ENCODE data around the gene EPHB2.

GRCh38 chr1:22796642-22797041 is 86.0 kb downstream of the EPHB2 start:
- no peak for TF ChIP-seq CTCF (IDR thresholded peaks at IDR 0.05)
- no peak for TF ChIP-seq POLR2A (IDR thresholded peaks at IDR 0.05)

All from testis (tissue), 2 donors.